Neural progenitor cell (in vitro differentiated cells): ENCODE data around the gene KCTD16.

Experiments used
- CTCF ChIP-seq: fragments of 200-600 bp; sonication (generic); IDR thresholded peaks from 2 replicates; pipeline ENCODE4 v1.5.1; 2017; ENCODE audit warnings: antibody characterized with exemption, mild to moderate bottlenecking
- EZH2 ChIP-seq: fragments of 200-600 bp; sonication (generic); IDR thresholded peaks from 2 replicates; pipeline ENCODE4 v1.6.1; 2017; ENCODE audit warnings: antibody characterized with exemption, mild to moderate bottlenecking, moderate library complexity
- EZH2phosphoT487 ChIP-seq: fragments of 200-600 bp; sonication (generic); IDR thresholded peaks from 2 replicates; pipeline ENCODE4 v1.6.1; 2017; ENCODE audit warnings: antibody characterized with exemption

DNA sequence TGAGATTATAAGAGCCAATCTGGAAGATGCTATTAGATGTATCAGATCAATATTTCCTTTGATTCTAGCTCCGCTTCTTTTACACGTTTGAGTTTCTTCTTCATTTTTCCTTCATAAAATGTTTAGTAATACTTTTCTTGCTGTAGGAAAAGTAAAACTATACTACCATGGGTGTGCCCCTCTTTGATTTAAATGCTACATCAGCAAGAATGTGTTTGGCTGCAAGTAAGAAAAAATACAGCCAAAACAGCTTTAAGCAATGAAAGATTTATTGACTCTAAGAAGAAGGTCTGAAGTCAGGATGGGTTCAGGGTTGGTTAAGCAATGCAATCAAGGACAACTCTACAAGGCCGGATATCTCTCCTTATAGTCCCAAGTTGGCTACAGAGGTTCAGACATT, 126.4 kb downstream of the KCTD16 start:
- TF ChIP-seq CTCF (no peak), EZH2phosphoT487 (no peak), EZH2 (no peak)
